Transverse colon (tissue), 4 donors: ENCODE results near the gene PRKAR1B.

Experiments used
- CTCF ChIP-seq, 5 experiments: fragments of 200-600 bp in 3 of 5; fragments of 450-650 bp in 2 of 5; sonication (generic) in 3 of 5; IDR thresholded peaks; 1 replicate in 2 of 5; 2 replicates in 3 of 5; pipeline ENCODE4 v1.5.1; 2016 to 2017; ENCODE audit warnings: antibody characterized with exemption in 5 of 5, inconsistent platforms in 3 of 5, mild to moderate bottlenecking in 2 of 5, moderate library complexity in 1 of 5
- EP300 ChIP-seq: sonication (generic); formaldehyde crosslinking; IDR thresholded peaks from one replicate; pipeline ENCODE4 v1.6.1; 2017; ENCODE audit warnings: antibody characterized with exemption, low read depth
- POLR2A ChIP-seq: fragments of 450-650 bp; IDR thresholded peaks from one replicate; pipeline ENCODE4 v1.6.1; 2016; ENCODE audit warnings: antibody characterized with exemption, mild to moderate bottlenecking, moderate library complexity
- POLR2AphosphoS5 ChIP-seq, 3 donors: sonication (generic); formaldehyde crosslinking; IDR thresholded peaks; one replicate each; pipeline ENCODE4 v1.6.1; 2016; ENCODE audit warnings: antibody characterized with exemption in 3 of 3

GRCh38 chr7:641966-642365, 85.1 kb downstream of the PRKAR1B start:
- TF ChIP-seq CTCF (IDR thresholded peaks at IDR 0.05), result no peak
- no peak for TF ChIP-seq EP300
- TF ChIP-seq POLR2A, result no peak
- TF ChIP-seq POLR2AphosphoS5 (IDR thresholded peaks at IDR 0.05), result no peak
